A673 (cell line): ENCODE data around the gene LAMA2.

ENCODE experiments used
- EZH2 ChIP-seq: fragments of 200-600 bp; sonication (generic); IDR thresholded peaks from 2 replicates; pipeline ENCODE4 v1.6.1; 2017; ENCODE audit warnings: borderline replicate concordance, low read depth, mild to moderate bottlenecking, mixed read lengths, antibody characterized with exemption, low read length; ENCODE audit not compliant: poor library complexity, severe bottlenecking
- TF ChIP-seq, protein P1 (sequence below): fragments of 300-800, 200-600 bp; sonication (generic); conservative IDR thresholded peaks from 2 replicates; pipeline ENCODE4 v1.5.1; 2017; ENCODE audit warnings: low read depth, mild to moderate bottlenecking, antibody characterized with exemption, low read length, moderate library complexity, mixed read lengths

DNA sequence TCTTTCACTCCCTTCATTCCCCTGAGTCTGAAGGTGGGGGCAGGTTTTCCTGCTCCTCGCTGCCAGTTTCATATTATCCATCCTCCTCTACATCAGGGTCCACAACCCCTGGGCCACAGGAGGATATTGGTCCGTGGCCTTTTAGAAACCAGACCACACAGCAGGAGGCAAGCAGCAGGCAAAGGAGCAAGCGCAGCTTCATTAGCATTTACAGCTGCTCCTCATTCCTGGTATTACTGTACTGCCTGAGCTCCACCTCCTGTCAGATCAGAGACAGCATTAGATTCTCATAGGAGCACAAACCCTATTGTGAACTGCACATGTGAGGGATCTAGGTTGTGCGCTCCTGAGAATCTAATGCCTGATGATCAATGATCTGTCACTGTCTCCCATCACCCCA is 446.7 kb downstream of the LAMA2 start:
- TF ChIP-seq, protein P1, sequence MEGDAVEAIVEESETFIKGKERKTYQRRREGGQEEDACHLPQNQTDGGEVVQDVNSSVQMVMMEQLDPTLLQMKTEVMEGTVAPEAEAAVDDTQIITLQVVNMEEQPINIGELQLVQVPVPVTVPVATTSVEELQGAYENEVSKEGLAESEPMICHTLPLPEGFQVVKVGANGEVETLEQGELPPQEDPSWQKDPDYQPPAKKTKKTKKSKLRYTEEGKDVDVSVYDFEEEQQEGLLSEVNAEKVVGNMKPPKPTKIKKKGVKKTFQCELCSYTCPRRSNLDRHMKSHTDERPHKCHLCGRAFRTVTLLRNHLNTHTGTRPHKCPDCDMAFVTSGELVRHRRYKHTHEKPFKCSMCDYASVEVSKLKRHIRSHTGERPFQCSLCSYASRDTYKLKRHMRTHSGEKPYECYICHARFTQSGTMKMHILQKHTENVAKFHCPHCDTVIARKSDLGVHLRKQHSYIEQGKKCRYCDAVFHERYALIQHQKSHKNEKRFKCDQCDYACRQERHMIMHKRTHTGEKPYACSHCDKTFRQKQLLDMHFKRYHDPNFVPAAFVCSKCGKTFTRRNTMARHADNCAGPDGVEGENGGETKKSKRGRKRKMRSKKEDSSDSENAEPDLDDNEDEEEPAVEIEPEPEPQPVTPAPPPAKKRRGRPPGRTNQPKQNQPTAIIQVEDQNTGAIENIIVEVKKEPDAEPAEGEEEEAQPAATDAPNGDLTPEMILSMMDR: no peak
- TF ChIP-seq EZH2: no peak
